GM12873 (cell line): ENCODE measurements around the gene TCP11L2.

Experiments used
- CTCF ChIP-seq: IDR thresholded peaks from 2 replicates; pipeline ENCODE4 v1.5.1; 2012; ENCODE audit warnings: low read depth, mild to moderate bottlenecking, moderate library complexity, low read length, control low read depth; ENCODE audit not compliant: insufficient read depth; ENCODE audit errors: missing control alignments

The TCP11L2 gene

DNA sequence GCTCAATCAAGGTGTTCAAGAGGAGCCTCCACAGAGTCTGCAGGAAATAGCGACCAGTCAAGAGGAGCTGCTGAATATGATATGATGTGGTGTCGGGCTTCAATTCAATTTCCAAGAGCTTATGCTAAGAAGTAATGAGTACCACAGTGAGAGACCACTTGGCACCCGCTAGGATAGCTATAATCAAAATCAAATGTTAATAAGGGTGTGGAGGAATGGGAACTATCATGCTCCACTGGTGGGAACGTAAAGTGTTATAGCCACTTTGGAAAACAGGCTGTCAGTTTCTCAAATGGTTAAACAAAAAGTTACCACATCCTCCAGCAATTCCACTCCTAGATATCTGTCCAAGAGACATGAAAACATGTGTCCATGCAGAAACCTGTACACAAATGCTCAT is 61.7 kb downstream of the TCP11L2 start:
- TF ChIP-seq CTCF = no peak

DNA sequence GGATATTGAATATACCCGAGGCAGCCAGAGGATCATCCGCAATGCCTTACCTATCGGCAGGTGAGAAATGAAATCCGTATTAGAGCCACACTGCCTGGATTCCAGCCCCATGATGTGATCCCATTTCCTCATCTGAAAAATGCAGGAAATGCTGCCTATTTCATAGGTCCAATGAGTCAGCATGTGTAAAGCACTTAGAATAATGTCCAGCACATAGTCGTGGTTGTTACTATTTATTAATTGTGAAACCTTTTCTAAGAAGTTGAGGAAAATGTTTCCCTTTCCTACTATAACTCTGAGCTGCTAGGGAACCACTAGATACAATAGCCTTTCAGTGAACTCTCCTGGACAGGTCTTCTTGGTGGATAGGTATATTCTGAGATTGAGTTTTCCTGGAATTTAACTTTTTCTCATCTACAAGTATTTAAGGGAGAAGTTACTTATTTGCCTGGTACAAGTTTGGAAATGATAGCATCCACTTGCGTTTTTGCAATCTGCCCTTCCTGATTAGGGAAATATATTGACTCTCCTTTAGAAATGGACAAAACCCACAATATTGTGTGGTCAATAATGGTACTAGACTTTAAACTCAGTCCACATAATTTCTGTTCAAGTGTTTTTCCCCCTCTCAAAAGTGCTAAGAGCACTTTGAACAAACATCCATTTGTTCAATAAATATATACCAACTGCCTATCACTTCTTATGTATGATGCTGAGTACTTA is 67.3 kb downstream of the TCP11L2 start:
- no peak for TF ChIP-seq CTCF

DNA sequence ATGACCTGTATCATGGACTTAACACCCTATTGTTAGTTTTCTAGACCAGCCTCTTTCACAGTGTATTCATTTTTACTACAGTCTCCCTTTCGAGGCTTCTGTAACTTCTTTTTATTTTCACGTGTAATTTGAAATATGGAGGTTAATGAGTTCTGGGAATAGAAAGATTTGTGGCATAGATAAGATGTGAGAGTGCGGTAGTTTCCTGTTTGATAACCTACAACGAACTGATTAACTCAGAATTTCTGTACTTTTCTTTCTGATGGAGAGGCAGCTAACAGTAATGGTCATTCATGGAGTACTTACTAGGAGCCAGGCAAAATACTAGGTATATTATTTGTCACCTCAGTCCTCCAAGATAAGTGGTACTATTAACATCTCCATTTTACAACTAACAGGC is 76.3 kb downstream of the TCP11L2 start:
- no peak for TF ChIP-seq CTCF

GRCh38 chr12:106380954-106381353 is 78.4 kb downstream of the TCP11L2 start:
- TF ChIP-seq CTCF = no peak

DNA sequence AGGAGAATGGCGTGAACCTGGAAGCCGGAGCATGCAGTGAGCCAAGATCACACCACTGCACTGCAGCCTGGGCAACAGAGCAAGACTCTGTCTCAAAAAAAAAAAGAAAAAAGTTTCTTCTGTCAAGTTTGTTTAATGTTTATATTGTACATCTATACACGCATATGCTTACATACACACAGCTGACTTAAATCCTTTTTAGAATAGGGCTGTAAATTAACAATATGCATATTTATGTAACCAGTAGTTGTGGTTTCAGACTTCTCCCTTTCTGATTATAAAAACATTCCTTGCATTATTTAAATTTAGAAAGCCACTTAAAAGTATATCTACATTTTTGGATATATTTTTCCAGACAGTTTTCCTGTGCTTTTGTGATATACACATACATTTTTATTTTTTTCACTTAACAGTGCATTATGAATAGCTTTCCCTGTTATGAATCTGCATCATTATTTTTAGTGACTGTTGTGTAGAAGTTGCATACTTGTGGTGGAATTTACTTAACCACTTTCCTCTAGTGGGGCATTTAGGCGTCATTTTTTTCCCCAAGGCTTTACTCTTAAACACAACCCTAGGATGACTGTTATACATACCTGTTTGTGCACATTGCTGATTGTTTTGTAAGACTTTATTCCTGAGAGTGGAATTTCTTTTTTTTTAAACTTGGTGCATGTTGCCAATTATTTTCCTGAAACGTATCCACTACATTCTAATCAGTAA is 84.4 kb downstream of the TCP11L2 start:
- TF ChIP-seq CTCF = no peak

DNA sequence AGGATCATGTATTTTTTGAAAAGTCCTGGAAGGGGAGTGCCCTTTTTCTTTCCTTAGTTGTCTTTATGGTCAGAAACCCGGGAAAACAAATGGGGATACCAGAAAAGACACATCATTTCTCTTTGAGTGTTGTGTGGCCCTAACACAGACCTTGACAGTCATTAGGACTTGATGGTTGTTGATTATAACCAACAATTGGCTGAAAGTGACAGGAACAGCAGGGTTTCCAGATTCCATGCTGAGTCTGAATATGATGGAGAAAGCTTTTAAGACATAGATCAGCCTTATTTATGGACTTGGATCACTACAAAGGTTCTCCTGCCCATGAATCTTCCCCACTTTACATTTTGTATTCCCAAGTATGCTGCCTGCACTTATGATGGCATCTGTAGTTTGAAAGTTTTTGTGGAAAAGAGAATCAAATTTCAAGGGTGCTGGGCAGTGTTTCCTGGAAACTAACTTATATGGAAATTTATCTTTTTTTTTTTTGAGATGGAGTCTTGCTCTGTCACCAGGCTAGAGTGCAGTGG is 85.4 kb downstream of the TCP11L2 start:
- no peak for TF ChIP-seq CTCF

DNA sequence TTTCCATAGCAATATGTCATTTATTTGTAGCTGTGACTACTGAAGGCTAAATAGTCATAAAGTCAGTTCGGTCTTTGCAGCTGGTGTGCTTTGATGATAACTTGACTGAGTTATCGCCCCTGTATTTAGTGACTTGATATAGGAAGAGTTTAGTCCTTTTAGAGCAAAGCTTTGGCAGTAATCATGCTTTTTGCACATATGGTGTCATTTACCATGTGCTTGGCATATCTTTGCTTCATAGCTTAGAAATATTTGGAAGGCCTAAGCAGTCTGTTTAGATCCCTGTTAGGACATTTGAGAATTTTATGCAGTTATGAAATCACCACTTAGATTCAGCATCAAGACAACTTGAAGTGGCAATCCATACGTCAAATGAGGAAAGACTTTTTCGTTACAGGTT is 86.6 kb downstream of the TCP11L2 start:
- no peak for TF ChIP-seq CTCF
